HL-60 (cell line): Measurements from ENCODE around the gene IFNL2.

Source experiments
- DNase-seq, 2 experiments: peaks; one replicate each; pipeline ENCODE4 v3.0.0-alpha.2; 2010 to 2020; ENCODE audit warnings: low read depth in 1 of 2, low spot score in 1 of 2
- H3K27ac ChIP-seq: fragments of 250-450 bp; sonication (Bioruptor Pico); replicated peaks from 2 replicates; pipeline ENCODE4 v1.5.1; 2020; ENCODE audit warnings: mild to moderate bottlenecking, moderate library complexity
- H3K27me3 ChIP-seq: fragments of 250-450 bp; sonication (Bioruptor Pico); 2 replicates; pipeline ENCODE4 v1.5.1; 2021; ENCODE audit warnings: mild to moderate bottlenecking, moderate library complexity; ENCODE audit not compliant: insufficient read depth, poor library complexity, severe bottlenecking
- H3K4me3 ChIP-seq: replicated peaks from 2 replicates; pipeline ENCODE4 v1.5.1; 2011; ENCODE audit warnings: mild to moderate bottlenecking, control low read depth, low read length; ENCODE audit not compliant: insufficient read depth
- GABPA ChIP-seq: IDR thresholded peaks from 2 replicates; pipeline ENCODE4 v1.6.1; 2012; ENCODE audit warnings: low read depth
- POLR2AphosphoS5 ChIP-seq: IDR thresholded peaks from 2 replicates; pipeline ENCODE4 v1.6.1; 2012; ENCODE audit warnings: low read depth
- SPI1 ChIP-seq: IDR thresholded peaks from 2 replicates; pipeline ENCODE4 v1.6.1; 2012; ENCODE audit warnings: low read depth, mild to moderate bottlenecking, borderline replicate concordance
- TF ChIP-seq, protein P1 (sequence below): IDR thresholded peaks from 2 replicates; pipeline ENCODE4 v1.6.1; 2012; ENCODE audit warnings: low read depth; ENCODE audit not compliant: insufficient replicate concordance
- TF ChIP-seq, protein P2 (sequence below): IDR thresholded peaks from one replicate; pipeline ENCODE4 v1.5.1; 2011; ENCODE audit warnings: low read length, control low read depth, inconsistent platforms; ENCODE audit not compliant: insufficient read depth

The IFNL2 gene

DNA sequence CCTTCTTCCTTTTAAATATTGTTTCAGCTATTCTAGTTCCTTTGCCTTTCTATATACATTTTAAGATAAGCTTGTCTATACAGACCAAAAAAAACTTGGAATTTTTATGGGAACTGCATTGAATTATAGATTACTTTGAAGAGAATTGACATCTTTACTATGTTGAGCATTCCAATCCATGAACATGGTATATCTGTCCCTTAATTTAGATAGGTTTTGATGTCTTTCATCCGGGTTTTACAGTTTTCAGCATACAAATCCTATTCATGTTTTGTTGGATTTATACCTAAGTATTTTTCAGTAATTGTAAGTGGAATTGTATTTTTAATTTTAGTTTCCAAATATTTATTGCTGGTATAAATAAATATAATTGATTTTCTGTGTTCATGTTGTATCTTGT lies 15.8 kb downstream of the IFNL2 start:
- DNase-seq = no peak
- TF ChIP-seq POLR2AphosphoS5 (no peak), SPI1 (no peak)
- TF ChIP-seq, protein P1, sequence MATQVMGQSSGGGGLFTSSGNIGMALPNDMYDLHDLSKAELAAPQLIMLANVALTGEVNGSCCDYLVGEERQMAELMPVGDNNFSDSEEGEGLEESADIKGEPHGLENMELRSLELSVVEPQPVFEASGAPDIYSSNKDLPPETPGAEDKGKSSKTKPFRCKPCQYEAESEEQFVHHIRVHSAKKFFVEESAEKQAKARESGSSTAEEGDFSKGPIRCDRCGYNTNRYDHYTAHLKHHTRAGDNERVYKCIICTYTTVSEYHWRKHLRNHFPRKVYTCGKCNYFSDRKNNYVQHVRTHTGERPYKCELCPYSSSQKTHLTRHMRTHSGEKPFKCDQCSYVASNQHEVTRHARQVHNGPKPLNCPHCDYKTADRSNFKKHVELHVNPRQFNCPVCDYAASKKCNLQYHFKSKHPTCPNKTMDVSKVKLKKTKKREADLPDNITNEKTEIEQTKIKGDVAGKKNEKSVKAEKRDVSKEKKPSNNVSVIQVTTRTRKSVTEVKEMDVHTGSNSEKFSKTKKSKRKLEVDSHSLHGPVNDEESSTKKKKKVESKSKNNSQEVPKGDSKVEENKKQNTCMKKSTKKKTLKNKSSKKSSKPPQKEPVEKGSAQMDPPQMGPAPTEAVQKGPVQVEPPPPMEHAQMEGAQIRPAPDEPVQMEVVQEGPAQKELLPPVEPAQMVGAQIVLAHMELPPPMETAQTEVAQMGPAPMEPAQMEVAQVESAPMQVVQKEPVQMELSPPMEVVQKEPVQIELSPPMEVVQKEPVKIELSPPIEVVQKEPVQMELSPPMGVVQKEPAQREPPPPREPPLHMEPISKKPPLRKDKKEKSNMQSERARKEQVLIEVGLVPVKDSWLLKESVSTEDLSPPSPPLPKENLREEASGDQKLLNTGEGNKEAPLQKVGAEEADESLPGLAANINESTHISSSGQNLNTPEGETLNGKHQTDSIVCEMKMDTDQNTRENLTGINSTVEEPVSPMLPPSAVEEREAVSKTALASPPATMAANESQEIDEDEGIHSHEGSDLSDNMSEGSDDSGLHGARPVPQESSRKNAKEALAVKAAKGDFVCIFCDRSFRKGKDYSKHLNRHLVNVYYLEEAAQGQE = no peak
- TF ChIP-seq, protein P2, sequence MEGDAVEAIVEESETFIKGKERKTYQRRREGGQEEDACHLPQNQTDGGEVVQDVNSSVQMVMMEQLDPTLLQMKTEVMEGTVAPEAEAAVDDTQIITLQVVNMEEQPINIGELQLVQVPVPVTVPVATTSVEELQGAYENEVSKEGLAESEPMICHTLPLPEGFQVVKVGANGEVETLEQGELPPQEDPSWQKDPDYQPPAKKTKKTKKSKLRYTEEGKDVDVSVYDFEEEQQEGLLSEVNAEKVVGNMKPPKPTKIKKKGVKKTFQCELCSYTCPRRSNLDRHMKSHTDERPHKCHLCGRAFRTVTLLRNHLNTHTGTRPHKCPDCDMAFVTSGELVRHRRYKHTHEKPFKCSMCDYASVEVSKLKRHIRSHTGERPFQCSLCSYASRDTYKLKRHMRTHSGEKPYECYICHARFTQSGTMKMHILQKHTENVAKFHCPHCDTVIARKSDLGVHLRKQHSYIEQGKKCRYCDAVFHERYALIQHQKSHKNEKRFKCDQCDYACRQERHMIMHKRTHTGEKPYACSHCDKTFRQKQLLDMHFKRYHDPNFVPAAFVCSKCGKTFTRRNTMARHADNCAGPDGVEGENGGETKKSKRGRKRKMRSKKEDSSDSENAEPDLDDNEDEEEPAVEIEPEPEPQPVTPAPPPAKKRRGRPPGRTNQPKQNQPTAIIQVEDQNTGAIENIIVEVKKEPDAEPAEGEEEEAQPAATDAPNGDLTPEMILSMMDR = no peak
- no peak overlapping the region for H3K4me3 ChIP-seq

DNA sequence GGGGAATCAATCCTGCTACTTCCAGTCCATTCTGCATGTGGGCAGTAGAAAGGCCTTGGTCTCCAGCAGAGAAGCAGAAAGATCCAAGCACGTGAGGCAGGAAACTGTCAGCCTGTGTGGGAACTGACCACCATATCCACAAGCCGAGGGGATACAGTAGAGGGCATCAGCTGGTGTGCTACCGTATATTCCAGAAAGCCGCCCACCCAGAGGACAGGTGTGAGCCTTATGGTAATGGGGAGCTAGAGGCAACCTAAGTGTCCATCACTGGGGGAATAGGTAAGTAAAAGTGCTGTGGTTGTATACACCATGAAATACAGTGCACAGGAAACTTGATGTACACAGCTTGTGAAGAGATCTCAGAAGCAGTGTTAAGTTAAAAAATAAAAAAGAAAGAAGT lies 25.2 kb downstream of the IFNL2 start:
- DNase-seq = no peak
- no peak for TF ChIP-seq POLR2AphosphoS5
- no peak for TF ChIP-seq SPI1
- no peak for TF ChIP-seq GABPA
- TF ChIP-seq, protein P1 = no peak
- TF ChIP-seq, protein P2 = no peak
- Histone ChIP-seq H3K27ac (no peak overlapping the region), H3K27me3 (no peaks in the 10 kb centered on the region), H3K4me3 (no peak overlapping the region)

More for the DNA sequence above, 15.8 kb downstream of the IFNL2 start:
- no peaks in the 10 kb centered on the region for H3K27me3 ChIP-seq
- H3K27ac ChIP-seq = no peak overlapping the region

DNA sequence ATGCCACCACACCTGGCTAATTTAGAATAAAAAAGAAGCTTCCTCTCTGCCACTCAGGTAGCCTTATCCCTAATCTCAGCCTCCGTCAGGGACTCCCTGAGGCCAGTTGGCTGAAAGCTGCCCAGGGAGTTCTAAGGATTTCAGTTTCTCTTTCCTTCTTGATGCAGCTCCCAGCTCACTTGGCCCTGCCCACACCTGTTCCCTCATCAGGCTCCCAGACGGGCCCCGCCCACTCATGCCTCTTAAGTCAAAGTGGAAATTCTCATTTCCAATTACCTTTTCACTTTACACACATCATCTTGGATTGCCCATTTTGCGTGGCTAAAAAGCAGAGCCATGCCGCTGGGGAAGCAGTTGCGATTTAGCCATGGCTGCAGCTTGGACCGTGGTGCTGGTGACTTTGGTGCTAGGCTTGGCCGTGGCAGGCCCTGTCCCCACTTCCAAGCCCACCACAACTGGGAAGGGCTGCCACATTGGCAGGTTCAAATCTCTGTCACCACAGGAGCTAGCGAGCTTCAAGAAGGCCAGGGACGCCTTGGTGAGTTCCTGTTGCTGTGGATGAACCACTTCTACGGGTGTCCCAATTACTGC lies 28.0 kb downstream of the IFNL2 start, which contains the start of gene IFNL1:
IFNL1 (plus strand) TSS at position 353 of the 591 bp plus-strand sequence; CDS start at position 368, 15 bp downstream.
- no peaks in the 10 kb centered on the region for H3K27me3 ChIP-seq
- DNase-seq = no peak

More for the DNA sequence above, 28.0 kb downstream of the IFNL2 start, which contains the start of gene IFNL1:
- Histone ChIP-seq H3K4me3 (no peak within 1 kb of the TSS), H3K27ac (no peak within 1 kb of the TSS)
- TF ChIP-seq POLR2AphosphoS5 (no peak), GABPA (no peak), SPI1 (no peak)
- TF ChIP-seq, protein P2 = no peak
- TF ChIP-seq, protein P1 = no peak
